ENCODE measurements around the gene TMEM18.

The TMEM18 gene

GRCh38 chr2:657766-658165 lies 19.4 kb downstream of the TMEM18 start:
- no peak overlapping the region for H3K4me3 ChIP-seq (ENCODE audit: low read length in 2 of 2)
- no peak overlapping the region for H2BK120ac ChIP-seq (ENCODE audit: low read depth, low read length)
- H4K91ac ChIP-seq (ENCODE audit: low read depth, low read length, poor library complexity) = no peak overlapping the region
- no peak overlapping the region for H3K4ac ChIP-seq (ENCODE audit: low read length)
- H4K8ac ChIP-seq (ENCODE audit: low read depth, low read length) = no peak overlapping the region
- no peaks in the 10 kb centered on the region for H3K79me1 ChIP-seq (ENCODE audit: low read depth, low read length)
- H3K23ac ChIP-seq (ENCODE audit: low read depth, low read length, poor library complexity) = no peak overlapping the region
- no peak overlapping the region for H2BK12ac ChIP-seq (ENCODE audit: low read length)
- no peak overlapping the region for H3K27ac ChIP-seq (replicated peaks; ENCODE audit: low read length)
- H2BK5ac ChIP-seq (ENCODE audit: low read length) = no peak overlapping the region
- no peak for DNase-seq (ENCODE audit: low spot score)
- H3K18ac ChIP-seq (ENCODE audit: low read length) = no peak overlapping the region
- no peak overlapping the region for H2AK5ac ChIP-seq (ENCODE audit: low read depth, low read length)
- no peak overlapping the region for H2AFZ ChIP-seq (ENCODE audit: low read length)
- peaks cover 0 to 2% (median 0%) of the 10 kb centered on the region in 3 experiments for H3K27me3 ChIP-seq (ENCODE audit: control insufficient read depth in 3 of 3, insufficient read depth in 3 of 3, low read depth in 1 of 3, low read length in 3 of 3)
- no peaks in the 10 kb centered on the region for H3K36me3 ChIP-seq (replicated peaks in 1 of 2; ENCODE audit: control insufficient read depth in 2 of 2, insufficient read depth in 2 of 2, low read length in 2 of 2)
- peaks cover 0 to 2% of the 10 kb centered on the region in 2 donors for H3K9me3 ChIP-seq (replicated peaks in 1 of 2; ENCODE audit: control insufficient read depth in 2 of 2, insufficient read depth in 1 of 2, low read depth in 1 of 2, low read length in 2 of 2)
- no peak overlapping the region for H2BK15ac ChIP-seq (ENCODE audit: low read length)
- no peak overlapping the region for H3K9ac ChIP-seq (ENCODE audit: low read depth, low read length, poor library complexity)
- H3K4me1 ChIP-seq (ENCODE audit: control insufficient read depth in 2 of 2, insufficient read depth in 1 of 2, low read depth in 1 of 2, low read length in 2 of 2) = peaks cover 0 to 3% of the 10 kb centered on the region in 2 donors
- H3K14ac ChIP-seq (ENCODE audit: low read length) = no peak overlapping the region
- WGBS, 2 donors (ENCODE audit: extremely low coverage in 2 of 2, insufficient read length in 2 of 2, insufficient replicate concordance in 1 of 2) = no CpG with 5 or more reads among the region's 6 CpGs
- no peak overlapping the region for H3K4me2 ChIP-seq (ENCODE audit: insufficient read depth, low read length, poor library complexity, severe bottlenecking)

- no peak overlapping the region for H3K4ac ChIP-seq (ENCODE audit: low read length)
- no peak overlapping the region for H2BK12ac ChIP-seq (ENCODE audit: low read length)
- no peaks in the 10 kb centered on the region for H3K36me3 ChIP-seq (replicated peaks in 1 of 2; ENCODE audit: control insufficient read depth in 2 of 2, insufficient read depth in 2 of 2, low read length in 2 of 2)
- H3K79me1 ChIP-seq (ENCODE audit: low read depth, low read length) = no peaks in the 10 kb centered on the region
- no peak overlapping the region for H2BK5ac ChIP-seq (ENCODE audit: low read length)
- H2AFZ ChIP-seq (ENCODE audit: low read length) = no peak overlapping the region
- H3K14ac ChIP-seq (ENCODE audit: low read length) = no peak overlapping the region
- H3K4me3 ChIP-seq (ENCODE audit: low read length in 2 of 2) = no peak overlapping the region
- H2AK5ac ChIP-seq (ENCODE audit: low read depth, low read length) = no peak overlapping the region
- H3K23ac ChIP-seq (ENCODE audit: low read depth, low read length, poor library complexity) = no peak overlapping the region
- no peak overlapping the region for H2BK120ac ChIP-seq (ENCODE audit: low read depth, low read length)
- peaks cover 0 to 2% (median 0%) of the 10 kb centered on the region in 3 experiments for H3K27me3 ChIP-seq (ENCODE audit: control insufficient read depth in 3 of 3, insufficient read depth in 3 of 3, low read depth in 1 of 3, low read length in 3 of 3)
- no peak overlapping the region for H2BK15ac ChIP-seq (ENCODE audit: low read length)
- H3K4me1 ChIP-seq (ENCODE audit: control insufficient read depth in 2 of 2, insufficient read depth in 1 of 2, low read depth in 1 of 2, low read length in 2 of 2) = peaks cover 0 to 3% of the 10 kb centered on the region in 2 donors
- H3K9me3 ChIP-seq (replicated peaks in 1 of 2; ENCODE audit: control insufficient read depth in 2 of 2, insufficient read depth in 1 of 2, low read depth in 1 of 2, low read length in 2 of 2) = no peaks in the 10 kb centered on the region
- H3K9ac ChIP-seq (ENCODE audit: low read depth, low read length, poor library complexity) = no peak overlapping the region
- no peak overlapping the region for H3K18ac ChIP-seq (ENCODE audit: low read length)
- no peak overlapping the region for H4K8ac ChIP-seq (ENCODE audit: low read depth, low read length)
- WGBS, 2 donors (ENCODE audit: extremely low coverage in 2 of 2, insufficient read length in 2 of 2, insufficient replicate concordance in 1 of 2) = no CpG with 5 or more reads among the region's 5 CpGs
- H4K91ac ChIP-seq (ENCODE audit: low read depth, low read length, poor library complexity) = no peak overlapping the region
- no peak overlapping the region for H3K4me2 ChIP-seq (ENCODE audit: insufficient read depth, low read length, poor library complexity, severe bottlenecking)
- no peak for DNase-seq (ENCODE audit: low spot score)
- H3K27ac ChIP-seq (replicated peaks; ENCODE audit: low read length) = no peak overlapping the region
Observed at GRCh38 chr2:656676-657075, 20.5 kb downstream of the TMEM18 start.

GRCh38 chr2:655626-656025 lies 21.6 kb downstream of the TMEM18 start:
- Histone ChIP-seq H3K4me1 (ENCODE audit: control insufficient read depth in 2 of 2, insufficient read depth in 1 of 2, low read depth in 1 of 2, low read length in 2 of 2) (no peaks in the 10 kb centered on the region), H3K23ac (ENCODE audit: low read depth, low read length, poor library complexity) (no peak overlapping the region), H3K27ac (replicated peaks; ENCODE audit: low read length) (no peak overlapping the region), H2BK15ac (ENCODE audit: low read length) (no peak overlapping the region), H2BK5ac (ENCODE audit: low read length) (no peak overlapping the region), H3K9me3 (replicated peaks in 1 of 2; ENCODE audit: control insufficient read depth in 2 of 2, insufficient read depth in 1 of 2, low read depth in 1 of 2, low read length in 2 of 2) (no peaks in the 10 kb centered on the region), H2BK120ac (ENCODE audit: low read depth, low read length) (no peak overlapping the region), H3K4ac (ENCODE audit: low read length) (no peak overlapping the region), H3K18ac (ENCODE audit: low read length) (no peak overlapping the region), H3K36me3 (replicated peaks in 1 of 2; ENCODE audit: control insufficient read depth in 2 of 2, insufficient read depth in 2 of 2, low read length in 2 of 2) (no peaks in the 10 kb centered on the region), H4K8ac (ENCODE audit: low read depth, low read length) (no peak overlapping the region), H3K79me1 (ENCODE audit: low read depth, low read length) (no peaks in the 10 kb centered on the region), H2AK5ac (ENCODE audit: low read depth, low read length) (no peak overlapping the region), H4K91ac (ENCODE audit: low read depth, low read length, poor library complexity) (no peak overlapping the region), H2BK12ac (ENCODE audit: low read length) (no peak overlapping the region), H3K27me3 (ENCODE audit: control insufficient read depth in 3 of 3, insufficient read depth in 3 of 3, low read depth in 1 of 3, low read length in 3 of 3) (peaks cover 0 to 2% (median 0%) of the 10 kb centered on the region in 3 experiments), H3K4me3 (ENCODE audit: low read length in 2 of 2) (no peak overlapping the region), H3K14ac (ENCODE audit: low read length) (no peak overlapping the region), H2AFZ (ENCODE audit: low read length) (no peak overlapping the region), H3K4me2 (ENCODE audit: insufficient read depth, low read length, poor library complexity, severe bottlenecking) (no peak overlapping the region), H3K9ac (ENCODE audit: low read depth, low read length, poor library complexity) (no peak overlapping the region)
- DNase-seq (ENCODE audit: low spot score) = no peak

DNA sequence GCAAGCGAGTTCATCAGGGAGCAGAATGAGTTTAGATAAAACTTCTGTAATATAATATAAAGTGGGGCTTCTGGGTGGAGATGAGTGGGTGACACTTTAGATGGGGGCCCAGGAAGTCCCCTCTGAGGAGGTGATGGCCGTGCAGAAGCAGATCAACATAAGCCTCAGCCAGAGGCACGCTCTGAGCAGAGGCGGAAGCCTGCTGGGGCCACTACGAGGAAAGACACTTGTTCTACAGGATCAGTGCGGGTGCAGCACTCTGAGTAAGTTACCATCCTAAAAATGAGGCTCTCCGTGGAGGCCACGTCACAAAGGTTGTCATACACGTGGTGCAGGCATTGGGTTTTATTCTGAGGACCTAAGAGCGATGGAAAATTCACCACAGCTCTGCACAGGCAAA lies 22.3 kb downstream of the TMEM18 start:
- H3K27me3 ChIP-seq (ENCODE audit: control insufficient read depth in 3 of 3, insufficient read depth in 3 of 3, low read depth in 1 of 3, low read length in 3 of 3) = peaks cover 0 to 2% (median 0%) of the 10 kb centered on the region in 3 experiments
- H2BK15ac ChIP-seq (ENCODE audit: low read length) = no peak overlapping the region
- H3K4ac ChIP-seq (ENCODE audit: low read length) = no peak overlapping the region
- no peak for DNase-seq (ENCODE audit: low spot score)
- H3K9ac ChIP-seq (ENCODE audit: low read depth, low read length, poor library complexity) = no peak overlapping the region
- H2BK12ac ChIP-seq (ENCODE audit: low read length) = no peak overlapping the region
- H4K91ac ChIP-seq (ENCODE audit: low read depth, low read length, poor library complexity) = no peak overlapping the region
- no peak overlapping the region for H2AFZ ChIP-seq (ENCODE audit: low read length)
- H4K8ac ChIP-seq (ENCODE audit: low read depth, low read length) = no peak overlapping the region
- no peak overlapping the region for H2AK5ac ChIP-seq (ENCODE audit: low read depth, low read length)
- H2BK120ac ChIP-seq (ENCODE audit: low read depth, low read length) = no peak overlapping the region
- H3K18ac ChIP-seq (ENCODE audit: low read length) = no peak overlapping the region
- no peaks in the 10 kb centered on the region for H3K9me3 ChIP-seq (replicated peaks in 1 of 2; ENCODE audit: control insufficient read depth in 2 of 2, insufficient read depth in 1 of 2, low read depth in 1 of 2, low read length in 2 of 2)
- no peak overlapping the region for H3K4me3 ChIP-seq (ENCODE audit: low read length in 2 of 2)
- WGBS, 2 donors (ENCODE audit: extremely low coverage in 2 of 2, insufficient read length in 2 of 2, insufficient replicate concordance in 1 of 2) = no CpG with 5 or more reads among the region's 10 CpGs
- no peaks in the 10 kb centered on the region for H3K36me3 ChIP-seq (replicated peaks in 1 of 2; ENCODE audit: control insufficient read depth in 2 of 2, insufficient read depth in 2 of 2, low read length in 2 of 2)
- no peaks in the 10 kb centered on the region for H3K79me1 ChIP-seq (ENCODE audit: low read depth, low read length)
- H3K4me1 ChIP-seq (ENCODE audit: control insufficient read depth in 2 of 2, insufficient read depth in 1 of 2, low read depth in 1 of 2, low read length in 2 of 2) = no peaks in the 10 kb centered on the region
- H3K23ac ChIP-seq (ENCODE audit: low read depth, low read length, poor library complexity) = no peak overlapping the region
- no peak overlapping the region for H3K27ac ChIP-seq (replicated peaks; ENCODE audit: low read length)
- no peak overlapping the region for H3K4me2 ChIP-seq (ENCODE audit: insufficient read depth, low read length, poor library complexity, severe bottlenecking)
- no peak overlapping the region for H3K14ac ChIP-seq (ENCODE audit: low read length)
- H2BK5ac ChIP-seq (ENCODE audit: low read length) = no peak overlapping the region

Measured in neuronal stem cell (in vitro differentiated cells).